ENCODE results near the gene ZSCAN26.

DNA sequence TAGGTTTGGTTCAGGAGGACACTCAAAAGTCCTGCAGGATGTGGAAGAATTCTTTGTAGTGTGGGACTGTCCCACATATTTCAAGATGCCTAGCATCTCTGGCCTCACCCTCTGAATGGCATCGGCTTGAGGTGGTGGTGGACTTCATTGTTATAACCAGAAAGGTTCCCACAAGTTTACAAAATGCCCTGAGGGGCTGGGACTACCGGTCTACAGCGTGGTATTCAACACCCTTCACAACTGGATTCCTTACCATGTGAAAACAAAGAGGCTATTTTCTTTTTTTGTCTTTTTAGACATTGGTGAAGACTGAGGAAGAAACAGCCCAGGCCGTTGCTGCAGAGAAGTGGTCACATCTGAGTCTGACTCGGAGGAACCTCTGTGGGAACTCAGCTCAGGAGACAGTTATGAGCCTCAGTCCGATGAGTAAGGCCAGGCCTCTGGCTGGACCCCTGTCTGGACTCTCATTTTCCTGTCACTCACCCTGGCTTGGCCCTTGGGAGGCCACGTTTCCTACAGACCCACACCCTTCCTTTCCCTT is 29.6 kb downstream of the ZSCAN26 start:
- TF ChIP-seq CTCF (IDR thresholded peaks at IDR 0.05) (no peak), POLR2A (IDR thresholded peaks at IDR 0.05) (no peak)

All from body of pancreas (tissue), 4 donors.